ENCODE results near the gene ESR2. TPM values are rescaled to one million over a fixed set of nuclear protein-coding genes. Genes with fewer than 3 reads are reported as not detected.

The ESR2 gene
- total RNA-seq, 1 donor from 2014 or later, result 2.2 TPM

DNA sequence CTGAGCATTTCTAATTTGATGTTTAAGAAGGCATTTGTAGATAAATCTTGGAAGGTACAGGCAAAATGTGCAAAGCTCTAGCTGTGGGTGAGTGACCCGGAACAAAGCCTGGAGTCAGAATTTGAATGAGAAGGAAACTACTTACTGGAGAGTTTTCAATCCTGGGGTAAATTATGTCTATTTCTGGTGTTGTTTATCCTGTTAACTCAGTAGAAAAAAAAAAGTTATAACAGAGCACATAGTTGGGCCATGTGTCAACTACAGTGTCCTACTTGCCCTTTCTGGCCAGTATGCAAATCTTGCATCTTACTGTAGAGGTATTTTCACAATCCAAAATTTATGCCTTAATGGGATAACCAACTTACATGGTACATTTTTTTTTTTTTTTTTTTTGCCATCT, 259.0 kb downstream of the ESR2 start:
- Histone ChIP-seq H3K27ac (no peak overlapping the region), H3K27me3 (no peaks in the 10 kb centered on the region), H3K36me3 (peaks cover 0 to 25% of the 10 kb centered on the region in 2 donors), H3K4me1 (no peaks in the 10 kb centered on the region), H3K9me3 (no peaks in the 10 kb centered on the region), H3K4me3 (no peak overlapping the region)
- TF ChIP-seq POLR2A (IDR thresholded peaks at IDR 0.05) (no peak), POLR2AphosphoS5 (IDR thresholded peaks at IDR 0.05; ENCODE audit: insufficient read depth in 1 of 2, low read depth in 1 of 2) (no peak)
- no peak for DNase-seq (ENCODE audit: extremely low spot score in 2 of 2)
- intact Hi-C loops (cut with DNase I), result no loop called here

MicroRNAs within 50 kb of the gene (microRNA counts, 767-probe panel; counts per million panel counts)
- 238 to 261 counts per million in 2 donors for microRNA hsa-miR-548h-5p

Small RNA genes within 50 kb of the gene (microRNA-seq; reads per million reads assigned to microRNA genes)
- gene MIR548H1 (ENCODE audit: borderline number of aligned reads, borderline replicate concordance), result not detected

Small RNA genes within 50 kb of the gene (small RNA-seq; reads per million reads assigned to genes)
- gene MIR548H1, result not detected

Other genes starting within 250 kb of the ESR2 start
- 40.3 TPM for gene MTHFD1, start 94.0 kb upstream of the ESR2 start, total RNA-seq
- gene AKAP5, start 171.1 kb upstream of the ESR2 start, total RNA-seq, result 0.49 TPM
- gene ZBTB25, start 209.5 kb upstream of the ESR2 start, total RNA-seq, result 11.3 TPM
- 48.9 TPM for gene ZBTB1, start 210.4 kb upstream of the ESR2 start, total RNA-seq
- 47.4 TPM for gene HSPA2, start 246.4 kb upstream of the ESR2 start, total RNA-seq